Measurements from ENCODE around the gene HLF.

The HLF gene

GRCh38 chr17:55343900-55344513, 79.2 kb downstream of the HLF start:
- Histone ChIP-seq H3K27ac (ENCODE audit: low read length) (no peak overlapping the region), H3K4me2 (ENCODE audit: low read depth, low read length) (no peak overlapping the region), H3F3A (ENCODE audit: insufficient read depth, low read length) (no peaks in the 10 kb centered on the region), H3K36me3 (replicated peaks; ENCODE audit: insufficient read depth, low read length) (no peaks in the 10 kb centered on the region), H3K4me1 (ENCODE audit: low read length) (no peaks in the 10 kb centered on the region), H3K9me3 (replicated peaks; ENCODE audit: insufficient read depth, low read length) (no peaks in the 10 kb centered on the region), H3K9me2 (replicated peaks; ENCODE audit: insufficient read depth, low read length) (no peaks in the 10 kb centered on the region), H2AFZ (ENCODE audit: low read length) (no peak overlapping the region), H3K27me3 (replicated peaks; ENCODE audit: insufficient read depth, low read length) (no peaks in the 10 kb centered on the region), H3K4me3 (ENCODE audit: low read length) (no peak overlapping the region), H3K79me2 (ENCODE audit: low read length) (no peaks in the 10 kb centered on the region), H4K20me1 (ENCODE audit: insufficient read depth, low read length) (no peaks in the 10 kb centered on the region), H3K9ac (ENCODE audit: low read length) (no peak overlapping the region)
- TF ChIP-seq EZH2phosphoT487 (IDR thresholded peaks at IDR 0.05; ENCODE audit: low read length) (no peak), EZH2 (optimal IDR thresholded peaks at IDR 0.05; ENCODE audit: low read depth, low read length) (no peak), CTCF (IDR thresholded peaks at IDR 0.05; ENCODE audit: low read length) (no peak)
- DNase-seq = no peak

GRCh38 chr17:55344514-55344997, 79.8 kb downstream of the HLF start:
- Histone ChIP-seq H3K9me3 (replicated peaks; ENCODE audit: insufficient read depth, low read length) (no peaks in the 10 kb centered on the region), H3K4me3 (ENCODE audit: low read length) (no peak overlapping the region), H3F3A (ENCODE audit: insufficient read depth, low read length) (no peaks in the 10 kb centered on the region), H3K27me3 (replicated peaks; ENCODE audit: insufficient read depth, low read length) (no peaks in the 10 kb centered on the region), H3K9me2 (replicated peaks; ENCODE audit: insufficient read depth, low read length) (no peaks in the 10 kb centered on the region), H3K36me3 (replicated peaks; ENCODE audit: insufficient read depth, low read length) (no peaks in the 10 kb centered on the region), H3K79me2 (ENCODE audit: low read length) (no peaks in the 10 kb centered on the region), H3K9ac (ENCODE audit: low read length) (no peak overlapping the region), H3K27ac (ENCODE audit: low read length) (no peak overlapping the region), H3K4me2 (ENCODE audit: low read depth, low read length) (no peak overlapping the region), H2AFZ (ENCODE audit: low read length) (no peak overlapping the region), H4K20me1 (ENCODE audit: insufficient read depth, low read length) (no peaks in the 10 kb centered on the region), H3K4me1 (ENCODE audit: low read length) (no peaks in the 10 kb centered on the region)
- no peak for DNase-seq
- TF ChIP-seq EZH2 (optimal IDR thresholded peaks at IDR 0.05; ENCODE audit: low read depth, low read length) (no peak), CTCF (IDR thresholded peaks at IDR 0.05; ENCODE audit: low read length) (no peak), EZH2phosphoT487 (IDR thresholded peaks at IDR 0.05; ENCODE audit: low read length) (no peak)

- TF ChIP-seq EZH2 (optimal IDR thresholded peaks at IDR 0.05; ENCODE audit: low read depth, low read length) (no peak), CTCF (IDR thresholded peaks at IDR 0.05; ENCODE audit: low read length) (no peak), EZH2phosphoT487 (IDR thresholded peaks at IDR 0.05; ENCODE audit: low read length) (no peak)
- Histone ChIP-seq H3K9me3 (replicated peaks; ENCODE audit: insufficient read depth, low read length) (no peaks in the 10 kb centered on the region), H3K36me3 (replicated peaks; ENCODE audit: insufficient read depth, low read length) (no peaks in the 10 kb centered on the region), H3K9ac (ENCODE audit: low read length) (no peak overlapping the region), H3K27me3 (replicated peaks; ENCODE audit: insufficient read depth, low read length) (no peaks in the 10 kb centered on the region), H3K4me1 (ENCODE audit: low read length) (no peaks in the 10 kb centered on the region), H3K27ac (ENCODE audit: low read length) (no peak overlapping the region), H2AFZ (ENCODE audit: low read length) (no peak overlapping the region), H3F3A (ENCODE audit: insufficient read depth, low read length) (no peaks in the 10 kb centered on the region), H4K20me1 (ENCODE audit: insufficient read depth, low read length) (no peaks in the 10 kb centered on the region), H3K4me3 (ENCODE audit: low read length) (no peak overlapping the region), H3K9me2 (replicated peaks; ENCODE audit: insufficient read depth, low read length) (no peaks in the 10 kb centered on the region), H3K79me2 (ENCODE audit: low read length) (no peaks in the 10 kb centered on the region), H3K4me2 (ENCODE audit: low read depth, low read length) (no peak overlapping the region)
- DNase-seq = no peak
Measured at GRCh38 chr17:55345132-55345531, 80.4 kb downstream of the HLF start.

Data from MM.1S (cell line).